ENCODE measurements around the gene INTS11.

INTS11 gene

DNA sequence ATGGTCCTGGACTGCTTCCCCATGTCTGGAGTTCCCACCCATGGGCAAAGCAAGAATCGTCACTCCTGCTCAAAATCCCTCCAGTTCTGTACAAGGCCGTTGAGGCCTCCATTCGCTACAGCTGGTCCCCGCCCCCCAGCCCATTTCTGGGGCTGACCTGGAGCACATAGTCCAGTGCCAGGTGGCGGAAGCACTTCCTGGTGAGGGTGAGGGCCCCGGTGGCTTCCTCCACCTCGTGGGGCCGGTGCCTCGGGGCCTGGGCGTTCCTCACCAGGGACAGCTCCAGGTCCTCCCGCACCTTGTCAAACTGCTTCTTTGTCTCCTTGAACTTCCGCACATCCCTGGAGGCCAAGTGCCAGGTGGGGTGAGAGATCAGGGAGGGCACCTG lies 24.1 kb downstream of the INTS11 start:
- TF ChIP-seq, protein P1, sequence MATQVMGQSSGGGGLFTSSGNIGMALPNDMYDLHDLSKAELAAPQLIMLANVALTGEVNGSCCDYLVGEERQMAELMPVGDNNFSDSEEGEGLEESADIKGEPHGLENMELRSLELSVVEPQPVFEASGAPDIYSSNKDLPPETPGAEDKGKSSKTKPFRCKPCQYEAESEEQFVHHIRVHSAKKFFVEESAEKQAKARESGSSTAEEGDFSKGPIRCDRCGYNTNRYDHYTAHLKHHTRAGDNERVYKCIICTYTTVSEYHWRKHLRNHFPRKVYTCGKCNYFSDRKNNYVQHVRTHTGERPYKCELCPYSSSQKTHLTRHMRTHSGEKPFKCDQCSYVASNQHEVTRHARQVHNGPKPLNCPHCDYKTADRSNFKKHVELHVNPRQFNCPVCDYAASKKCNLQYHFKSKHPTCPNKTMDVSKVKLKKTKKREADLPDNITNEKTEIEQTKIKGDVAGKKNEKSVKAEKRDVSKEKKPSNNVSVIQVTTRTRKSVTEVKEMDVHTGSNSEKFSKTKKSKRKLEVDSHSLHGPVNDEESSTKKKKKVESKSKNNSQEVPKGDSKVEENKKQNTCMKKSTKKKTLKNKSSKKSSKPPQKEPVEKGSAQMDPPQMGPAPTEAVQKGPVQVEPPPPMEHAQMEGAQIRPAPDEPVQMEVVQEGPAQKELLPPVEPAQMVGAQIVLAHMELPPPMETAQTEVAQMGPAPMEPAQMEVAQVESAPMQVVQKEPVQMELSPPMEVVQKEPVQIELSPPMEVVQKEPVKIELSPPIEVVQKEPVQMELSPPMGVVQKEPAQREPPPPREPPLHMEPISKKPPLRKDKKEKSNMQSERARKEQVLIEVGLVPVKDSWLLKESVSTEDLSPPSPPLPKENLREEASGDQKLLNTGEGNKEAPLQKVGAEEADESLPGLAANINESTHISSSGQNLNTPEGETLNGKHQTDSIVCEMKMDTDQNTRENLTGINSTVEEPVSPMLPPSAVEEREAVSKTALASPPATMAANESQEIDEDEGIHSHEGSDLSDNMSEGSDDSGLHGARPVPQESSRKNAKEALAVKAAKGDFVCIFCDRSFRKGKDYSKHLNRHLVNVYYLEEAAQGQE (IDR thresholded peaks at IDR 0.05; ENCODE audit: low read depth), result peak; percentile 74
- TF ChIP-seq FOXM1 (IDR thresholded peaks at IDR 0.05; ENCODE audit: borderline replicate concordance, low read depth) (no peak), NFIC (IDR thresholded peaks at IDR 0.05) (no peak), CEBPB (IDR thresholded peaks at IDR 0.05) (no peak), RAD21 (IDR thresholded peaks at IDR 0.05; ENCODE audit: low read depth) (no peak), ZBTB7A (IDR thresholded peaks at IDR 0.05; ENCODE audit: low read depth) (no peak)
- TF ChIP-seq, protein P2, sequence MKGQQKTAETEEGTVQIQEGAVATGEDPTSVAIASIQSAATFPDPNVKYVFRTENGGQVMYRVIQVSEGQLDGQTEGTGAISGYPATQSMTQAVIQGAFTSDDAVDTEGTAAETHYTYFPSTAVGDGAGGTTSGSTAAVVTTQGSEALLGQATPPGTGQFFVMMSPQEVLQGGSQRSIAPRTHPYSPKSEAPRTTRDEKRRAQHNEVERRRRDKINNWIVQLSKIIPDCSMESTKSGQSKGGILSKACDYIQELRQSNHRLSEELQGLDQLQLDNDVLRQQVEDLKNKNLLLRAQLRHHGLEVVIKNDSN (IDR thresholded peaks at IDR 0.05), result no peak

DNA sequence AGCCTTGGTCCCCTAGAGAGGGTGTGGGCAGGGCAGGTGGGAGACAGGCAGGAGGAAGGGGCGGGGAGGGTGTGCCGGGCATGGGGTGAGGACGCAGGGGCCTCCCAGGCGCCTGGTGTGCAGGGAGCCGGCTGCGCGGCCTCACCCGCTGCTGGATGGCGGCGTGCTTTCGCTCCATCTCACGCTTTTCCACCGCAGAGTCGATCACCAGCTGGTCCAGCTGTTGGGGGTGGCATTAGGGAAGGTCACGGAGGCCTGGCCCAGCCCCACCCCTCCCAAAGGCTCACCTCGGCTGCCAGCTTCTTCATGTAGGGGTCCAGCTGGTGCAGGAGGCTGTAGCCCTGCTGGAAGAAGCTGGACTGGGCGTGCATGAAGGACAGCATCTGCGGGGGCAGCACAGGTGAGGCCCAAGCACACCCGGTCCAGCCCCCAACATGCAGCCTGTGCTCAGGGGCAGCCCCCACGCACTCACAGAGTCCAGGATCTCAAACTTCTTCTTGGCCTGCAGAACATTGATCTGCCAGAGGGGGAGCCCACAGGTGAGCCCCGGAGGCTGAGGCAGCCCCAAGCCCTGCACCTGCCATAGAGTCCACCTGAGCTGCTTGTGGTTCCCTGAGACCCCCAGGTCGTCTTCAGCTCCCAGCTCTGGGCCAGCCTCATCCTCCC lies 24.6 kb downstream of the INTS11 start:
- TF ChIP-seq EP300 (IDR thresholded peaks at IDR 0.05; ENCODE audit: borderline replicate concordance) (no peak), ZBTB7A (IDR thresholded peaks at IDR 0.05; ENCODE audit: low read depth) (no peak), NFIC (IDR thresholded peaks at IDR 0.05) (no peak), CREB1 (IDR thresholded peaks at IDR 0.05; ENCODE audit: low read depth) (no peak), TEAD4 (IDR thresholded peaks at IDR 0.05) (no peak), YY1 (IDR thresholded peaks at IDR 0.05; ENCODE audit: low read depth) (no peak), TAF1 (IDR thresholded peaks at IDR 0.05; ENCODE audit: low read depth) (no peak), CEBPB (IDR thresholded peaks at IDR 0.05) (no peak), RAD21 (IDR thresholded peaks at IDR 0.05; ENCODE audit: low read depth) (no peak)
- TF ChIP-seq, protein P2 (IDR thresholded peaks at IDR 0.05), result no peak
- TF ChIP-seq, protein P1 (IDR thresholded peaks at IDR 0.05; ENCODE audit: low read depth), result no peak

DNA sequence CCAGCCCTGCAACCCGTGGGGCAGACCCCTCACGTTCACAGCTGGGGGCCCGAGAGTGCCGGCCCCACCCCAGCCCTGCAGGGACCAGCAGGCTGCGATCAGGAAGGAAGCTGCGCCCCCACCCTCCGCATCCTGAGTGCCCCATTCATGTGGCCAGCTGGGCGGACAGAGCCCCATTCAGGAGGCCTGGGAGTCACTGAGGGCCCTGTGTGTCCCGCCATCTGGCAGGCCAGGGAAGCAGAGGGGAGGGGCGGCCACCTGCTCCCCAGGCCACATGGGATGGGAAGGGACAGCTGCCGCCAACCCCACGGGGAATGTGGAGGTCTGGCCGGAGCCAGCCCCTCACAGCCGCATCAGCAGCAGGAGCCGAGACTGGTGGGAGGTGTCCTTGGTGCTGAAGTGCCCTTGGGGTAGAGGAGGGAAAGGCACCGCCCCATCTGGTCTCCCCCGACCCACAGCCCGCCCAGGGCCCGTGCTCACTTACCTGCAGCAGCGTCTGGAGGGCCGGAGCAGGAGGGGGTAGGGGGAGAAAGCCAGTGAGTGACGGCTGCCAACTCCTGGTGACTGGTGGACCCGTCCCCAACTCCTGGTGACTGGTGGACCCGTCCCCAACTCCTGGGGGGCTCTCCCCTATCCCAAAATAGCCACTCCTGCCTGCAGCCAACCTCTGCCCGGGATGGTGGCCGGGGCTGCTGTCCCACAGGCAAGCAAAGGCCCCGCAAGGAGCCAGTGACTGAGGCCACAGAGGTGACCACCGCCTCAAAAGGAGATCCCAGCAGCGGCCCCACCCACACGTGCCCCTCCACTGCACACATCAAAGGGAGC lies 25.4 kb downstream of the INTS11 start:
- TF ChIP-seq NFIC (IDR thresholded peaks at IDR 0.05) (no peak), TCF12 (IDR thresholded peaks at IDR 0.05; ENCODE audit: low read depth) (no peak), YY1 (IDR thresholded peaks at IDR 0.05; ENCODE audit: low read depth) (no peak), RAD21 (IDR thresholded peaks at IDR 0.05; ENCODE audit: low read depth) (no peak), ZBTB7A (IDR thresholded peaks at IDR 0.05; ENCODE audit: low read depth) (peak; percentile 82)
- TF ChIP-seq, protein P1 (IDR thresholded peaks at IDR 0.05; ENCODE audit: low read depth), result peak; percentile 94

DNA sequence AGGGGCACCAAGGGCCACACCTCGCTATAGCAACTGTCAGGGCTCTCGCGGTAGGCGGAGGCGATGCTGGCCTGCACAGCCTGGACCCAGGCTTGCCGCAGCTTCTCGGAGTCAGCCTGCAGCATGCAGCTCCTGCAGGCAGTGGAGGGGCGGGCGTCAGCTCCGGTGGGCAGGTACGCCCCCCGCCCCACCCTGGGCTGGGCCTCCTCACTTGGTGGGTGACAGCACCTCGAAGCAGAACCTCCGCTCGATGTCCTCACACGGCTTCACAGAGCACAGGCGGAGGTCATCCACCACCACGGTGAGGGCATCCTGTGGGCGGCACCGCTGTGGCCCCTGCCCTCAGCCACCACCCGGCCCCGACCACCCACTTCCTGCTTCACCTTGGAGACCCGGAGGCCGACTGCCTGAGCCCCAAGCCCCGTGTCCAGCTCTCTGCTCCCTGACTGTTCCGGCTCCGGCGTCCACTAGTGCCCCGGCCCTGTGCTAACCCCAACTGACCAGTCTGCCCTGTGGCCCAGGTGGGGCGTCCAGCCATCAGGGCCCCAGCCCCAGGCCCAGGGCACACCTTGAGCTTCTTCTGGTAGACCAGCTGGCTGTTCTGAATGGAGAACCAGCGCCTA lies 26.5 kb downstream of the INTS11 start:
- no peak for TF ChIP-seq TAF1 (IDR thresholded peaks at IDR 0.05; ENCODE audit: low read depth)
- TF ChIP-seq CREB1 (IDR thresholded peaks at IDR 0.05; ENCODE audit: low read depth), result no peak
- no peak for TF ChIP-seq TCF12 (IDR thresholded peaks at IDR 0.05; ENCODE audit: low read depth)
- TF ChIP-seq YY1 (IDR thresholded peaks at IDR 0.05; ENCODE audit: low read depth), result no peak
- TF ChIP-seq EGR1 (IDR thresholded peaks at IDR 0.05), result no peak
- TF ChIP-seq ZBTB7A (IDR thresholded peaks at IDR 0.05; ENCODE audit: low read depth), result no peak
- no peak for TF ChIP-seq CEBPB (IDR thresholded peaks at IDR 0.05)
